ENCODE data around the gene TNK1.

Gene TNK1

DNA sequence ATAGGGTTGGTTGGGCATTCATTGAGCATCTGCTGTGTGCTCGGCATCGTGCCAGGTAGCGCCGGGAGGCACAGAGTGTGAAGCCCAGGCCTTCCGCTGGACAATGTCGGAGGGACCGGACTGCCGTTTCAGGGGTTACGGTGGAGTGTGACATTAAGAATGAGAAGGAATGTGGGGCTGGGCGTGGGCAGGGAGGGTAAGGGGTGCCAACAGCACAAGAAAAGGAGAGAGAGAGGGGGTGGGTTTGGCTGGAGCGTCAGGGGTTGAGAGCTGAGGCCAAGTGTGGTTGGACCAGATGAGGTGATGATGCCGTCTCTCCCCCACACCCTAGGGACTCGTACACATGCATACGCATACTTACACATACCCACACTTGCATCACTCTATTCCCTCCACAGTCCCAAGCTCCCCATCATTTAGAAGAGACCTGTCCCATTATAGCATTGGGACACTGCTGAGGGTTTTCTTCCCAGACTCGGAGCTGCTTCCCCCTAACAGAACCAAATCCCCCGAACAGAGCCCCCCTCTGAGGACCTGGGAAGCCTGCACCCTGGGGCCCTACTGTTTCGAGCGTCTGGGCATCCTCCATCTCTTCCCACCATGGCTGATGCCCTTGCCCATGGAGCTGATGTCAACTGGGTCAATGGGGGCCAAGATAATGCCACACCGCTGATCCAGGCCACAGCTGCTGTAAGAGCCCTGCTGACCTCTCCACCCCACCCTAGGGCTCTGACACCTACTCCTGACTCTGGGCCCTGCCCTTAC is 32.2 kb upstream of the TNK1 start:
- ChIA-PET CTCF (interaction anchor here (0.5 to 18.5 kb wide), 10 partner anchors 12 to 438 kb away, joined by 3 to 314 read pairs (median 4); partner anchors contain the start of genes ACADVL, ACAP1, DLG4 and NEURL4), POLR2A (no interaction called here)
- no peaks in the 10 kb centered on the region for H3K27me3 ChIP-seq (replicated peaks in 2 of 5; ENCODE audit: control insufficient read depth in 4 of 5, insufficient read depth in 5 of 5, low read length in 4 of 5)
- H3K36me3 ChIP-seq (ENCODE audit: control insufficient read depth in 4 of 4, insufficient read depth in 4 of 4, low read length in 3 of 4), result peaks cover 13 to 79% (median 41%) of the 10 kb centered on the region in 4 experiments
- no peaks in the 10 kb centered on the region for H3K9me3 ChIP-seq (ENCODE audit: control extremely low read depth in 1 of 5, control insufficient read depth in 4 of 5, insufficient read depth in 2 of 5, low read depth in 1 of 5, low read length in 4 of 5)
- peaks cover 0 to 31% (median 14%) of the 10 kb centered on the region in 4 experiments for H3K4me1 ChIP-seq (ENCODE audit: control extremely low read depth in 1 of 4, control insufficient read depth in 4 of 4, insufficient read depth in 4 of 4, low read length in 3 of 4)
- no peak overlapping the region for H3K27ac ChIP-seq (ENCODE audit: insufficient read depth in 1 of 2, low read depth in 1 of 2, low read length in 2 of 2, poor library complexity in 1 of 2, severe bottlenecking in 2 of 2)
- DNase-seq, result no peak
- no peak overlapping the region for H3K4me3 ChIP-seq (ENCODE audit: control insufficient read depth in 1 of 7, extremely low read depth in 1 of 7, insufficient read depth in 4 of 7, low read depth in 2 of 7, low read length in 6 of 7)
- 91% methylated on average over 15 of the region's 19 CpGs for WGBS (ENCODE audit: insufficient coverage)

DNA sequence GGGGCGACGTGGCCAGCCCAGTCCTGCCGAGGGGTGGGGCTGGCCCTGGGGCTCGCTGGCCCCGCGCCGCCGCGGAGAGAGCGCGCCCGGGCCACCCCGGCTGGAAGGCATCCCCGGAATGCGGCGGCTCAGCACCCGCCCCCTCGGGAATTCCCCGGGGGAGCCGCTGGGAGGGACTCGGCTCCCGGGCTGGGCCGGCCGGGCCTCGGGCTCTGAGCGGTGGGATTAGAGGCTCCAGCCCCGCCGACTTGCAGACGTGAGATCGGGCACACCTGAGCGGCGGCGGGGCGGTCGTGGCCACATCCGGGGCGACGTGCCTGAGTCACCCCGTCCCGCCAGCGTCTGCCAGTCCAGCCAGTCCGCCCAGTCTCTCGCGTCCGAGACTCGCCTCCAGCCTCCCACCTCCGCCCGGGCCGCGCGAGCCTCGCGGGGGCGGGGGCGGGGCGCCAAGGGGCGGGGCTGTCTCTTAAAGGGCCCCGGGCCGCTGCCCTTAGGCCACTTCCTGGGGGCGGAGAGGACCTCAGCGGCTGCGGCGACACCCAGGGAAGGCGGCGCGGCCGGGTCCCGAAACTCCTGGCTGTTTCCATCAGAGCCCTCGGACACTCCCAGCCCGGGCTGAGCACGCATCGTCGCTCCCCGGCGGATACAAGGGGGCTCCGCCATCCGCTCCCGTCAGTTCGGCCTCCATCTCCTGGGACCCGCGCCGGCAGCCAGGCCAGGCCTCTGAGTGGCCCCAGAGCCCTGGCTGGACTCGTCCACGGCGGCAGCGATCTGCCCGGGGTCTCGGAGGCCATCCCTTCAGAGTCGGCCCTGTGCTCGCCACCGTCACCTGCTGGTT is 29.0 kb upstream of the TNK1 start, which contains the start of gene KCTD11:
TSS of gene KCTD11 (plus strand) at position 498 of the 838 bp plus-strand sequence.
- ChIA-PET CTCF (interaction anchor here (0.7 to 18.5 kb wide), 4 partner anchors 15 to 131 kb away, joined by 3 to 314 read pairs (median 25); partner anchors contain the start of genes ACAP1 and NEURL4), POLR2A (interaction anchor here (1.1 kb wide), 1 partner anchor 16 kb away, joined by 4 read pairs; the partner anchor contains the start of gene ACAP1)
- H3K4me3 ChIP-seq (ENCODE audit: control insufficient read depth in 1 of 7, extremely low read depth in 1 of 7, insufficient read depth in 4 of 7, low read depth in 2 of 7, low read length in 6 of 7), result peak within 1 kb of the TSS in 6 of 7 experiments; percentile 52 to 85 (median 74)
- no peaks in the 10 kb centered on the region for H3K27me3 ChIP-seq (replicated peaks in 2 of 5; ENCODE audit: control insufficient read depth in 4 of 5, insufficient read depth in 5 of 5, low read length in 4 of 5)
- H3K27ac ChIP-seq (ENCODE audit: insufficient read depth in 1 of 2, low read depth in 1 of 2, low read length in 2 of 2, poor library complexity in 1 of 2, severe bottlenecking in 2 of 2), result peak within 1 kb of the TSS in 1 of 2 experiments; percentile 49
- WGBS (ENCODE audit: insufficient coverage), result under 1% methylated on average over 56 of the region's 91 CpGs
- H3K9me3 ChIP-seq (ENCODE audit: control extremely low read depth in 1 of 5, control insufficient read depth in 4 of 5, insufficient read depth in 2 of 5, low read depth in 1 of 5, low read length in 4 of 5), result no peaks in the 10 kb centered on the region
- peaks cover 0 to 35% (median 14%) of the 10 kb centered on the region in 4 experiments for H3K4me1 ChIP-seq (ENCODE audit: control extremely low read depth in 1 of 4, control insufficient read depth in 4 of 4, insufficient read depth in 4 of 4, low read length in 3 of 4)
- peak in 2 of 3 donors; percentile 26 to 57 for DNase-seq
- H3K36me3 ChIP-seq (ENCODE audit: control insufficient read depth in 4 of 4, insufficient read depth in 4 of 4, low read length in 3 of 4), result peaks cover 8 to 47% (median 18%) of the 10 kb centered on the region in 4 experiments

DNA sequence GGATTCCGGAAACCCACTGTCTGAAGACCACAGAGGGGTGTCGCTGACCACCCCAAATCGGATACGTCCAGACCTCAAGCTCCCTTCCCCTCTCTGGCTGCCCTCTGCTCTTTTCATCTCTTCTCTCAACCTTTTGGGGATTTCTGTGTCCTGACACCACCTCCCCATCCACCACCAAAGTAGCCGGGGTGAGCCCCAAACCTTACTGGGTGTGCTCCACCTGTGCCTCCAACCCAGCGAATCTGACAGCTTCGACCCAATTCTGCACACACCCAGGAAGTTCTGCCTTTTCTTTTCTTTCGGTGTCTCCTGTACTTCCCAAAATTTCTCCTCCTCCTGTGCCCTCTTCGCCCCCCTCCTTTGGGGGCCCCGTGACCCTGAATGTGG is 28.4 kb upstream of the TNK1 start:
- ChIA-PET CTCF (interaction anchor here (0.8 to 4.4 kb wide), 3 partner anchors 15 to 209 kb away, joined by 4 to 15 read pairs (median 6); partner anchors contain the start of genes SENP3 and SPEM2), POLR2A (no interaction called here)
- WGBS (ENCODE audit: insufficient coverage), result 24% methylated on average over 9 of the region's 10 CpGs
- Histone ChIP-seq H3K4me1 (ENCODE audit: control extremely low read depth in 1 of 4, control insufficient read depth in 4 of 4, insufficient read depth in 4 of 4, low read length in 3 of 4) (peaks cover 0 to 35% (median 14%) of the 10 kb centered on the region in 4 experiments), H3K36me3 (ENCODE audit: control insufficient read depth in 4 of 4, insufficient read depth in 4 of 4, low read length in 3 of 4) (peaks cover 6 to 41% (median 13%) of the 10 kb centered on the region in 4 experiments), H3K4me3 (ENCODE audit: control insufficient read depth in 1 of 7, extremely low read depth in 1 of 7, insufficient read depth in 4 of 7, low read depth in 2 of 7, low read length in 6 of 7) (peak overlapping the region in 6 of 7 experiments; percentile 52 to 85 (median 74)), H3K9me3 (ENCODE audit: control extremely low read depth in 1 of 5, control insufficient read depth in 4 of 5, insufficient read depth in 2 of 5, low read depth in 1 of 5, low read length in 4 of 5) (no peaks in the 10 kb centered on the region), H3K27ac (ENCODE audit: insufficient read depth in 1 of 2, low read depth in 1 of 2, low read length in 2 of 2, poor library complexity in 1 of 2, severe bottlenecking in 2 of 2) (peak overlapping the region in 1 of 2 experiments; percentile 25), H3K27me3 (replicated peaks in 2 of 5; ENCODE audit: control insufficient read depth in 4 of 5, insufficient read depth in 5 of 5, low read length in 4 of 5) (no peaks in the 10 kb centered on the region)
- DNase-seq, result no peak

DNA sequence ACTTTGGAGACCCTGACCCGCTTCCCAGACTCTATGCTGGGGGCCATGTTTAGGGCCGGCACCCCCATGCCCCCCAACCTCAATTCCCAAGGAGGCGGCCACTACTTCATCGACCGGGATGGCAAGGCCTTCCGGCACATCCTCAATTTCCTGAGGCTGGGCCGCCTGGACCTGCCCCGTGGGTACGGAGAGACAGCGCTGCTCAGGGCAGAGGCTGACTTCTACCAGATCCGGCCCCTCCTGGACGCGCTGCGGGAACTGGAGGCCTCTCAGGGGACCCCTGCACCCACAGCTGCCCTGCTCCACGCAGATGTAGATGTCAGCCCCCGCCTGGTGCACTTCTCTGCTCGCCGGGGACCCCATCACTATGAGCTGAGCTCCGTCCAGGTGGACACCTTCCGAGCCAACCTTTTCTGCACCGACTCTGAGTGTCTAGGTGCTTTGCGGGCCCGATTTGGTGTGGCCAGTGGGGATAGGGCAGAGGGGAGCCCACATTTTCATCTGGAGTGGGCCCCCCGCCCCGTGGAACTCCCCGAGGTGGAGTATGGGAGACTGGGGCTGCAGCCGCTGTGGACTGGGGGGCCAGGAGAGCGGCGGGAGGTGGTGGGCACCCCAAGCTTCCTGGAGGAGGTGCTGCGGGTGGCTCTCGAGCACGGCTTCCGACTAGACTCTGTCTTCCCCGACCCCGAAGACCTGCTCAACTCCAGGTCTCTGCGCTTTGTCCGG is 27.8 kb upstream of the TNK1 start:
- WGBS (ENCODE audit: insufficient coverage), result 94% methylated on average over 30 of the region's 37 CpGs
- Histone ChIP-seq H3K9me3 (ENCODE audit: control extremely low read depth in 1 of 5, control insufficient read depth in 4 of 5, insufficient read depth in 2 of 5, low read depth in 1 of 5, low read length in 4 of 5) (no peaks in the 10 kb centered on the region), H3K4me3 (ENCODE audit: control insufficient read depth in 1 of 7, extremely low read depth in 1 of 7, insufficient read depth in 4 of 7, low read depth in 2 of 7, low read length in 6 of 7) (peak overlapping the region in 3 of 7 experiments; percentile 63 to 85 (median 83)), H3K4me1 (ENCODE audit: control extremely low read depth in 1 of 4, control insufficient read depth in 4 of 4, insufficient read depth in 4 of 4, low read length in 3 of 4) (peaks cover 0 to 35% (median 14%) of the 10 kb centered on the region in 4 experiments), H3K27me3 (replicated peaks in 2 of 5; ENCODE audit: control insufficient read depth in 4 of 5, insufficient read depth in 5 of 5, low read length in 4 of 5) (no peaks in the 10 kb centered on the region), H3K36me3 (ENCODE audit: control insufficient read depth in 4 of 4, insufficient read depth in 4 of 4, low read length in 3 of 4) (peaks cover 5 to 36% (median 10%) of the 10 kb centered on the region in 4 experiments), H3K27ac (ENCODE audit: insufficient read depth in 1 of 2, low read depth in 1 of 2, low read length in 2 of 2, poor library complexity in 1 of 2, severe bottlenecking in 2 of 2) (no peak overlapping the region)
- POLR2A ChIA-PET, result no interaction called here
- DNase-seq, result no peak
- CTCF ChIA-PET, result interaction anchor here (0.8 to 4.4 kb wide), 13 partner anchors 8 to 322 kb away, joined by 3 to 28 read pairs (median 4); partner anchors contain the start of genes SENP3, SPEM2 and TMEM102

DNA sequence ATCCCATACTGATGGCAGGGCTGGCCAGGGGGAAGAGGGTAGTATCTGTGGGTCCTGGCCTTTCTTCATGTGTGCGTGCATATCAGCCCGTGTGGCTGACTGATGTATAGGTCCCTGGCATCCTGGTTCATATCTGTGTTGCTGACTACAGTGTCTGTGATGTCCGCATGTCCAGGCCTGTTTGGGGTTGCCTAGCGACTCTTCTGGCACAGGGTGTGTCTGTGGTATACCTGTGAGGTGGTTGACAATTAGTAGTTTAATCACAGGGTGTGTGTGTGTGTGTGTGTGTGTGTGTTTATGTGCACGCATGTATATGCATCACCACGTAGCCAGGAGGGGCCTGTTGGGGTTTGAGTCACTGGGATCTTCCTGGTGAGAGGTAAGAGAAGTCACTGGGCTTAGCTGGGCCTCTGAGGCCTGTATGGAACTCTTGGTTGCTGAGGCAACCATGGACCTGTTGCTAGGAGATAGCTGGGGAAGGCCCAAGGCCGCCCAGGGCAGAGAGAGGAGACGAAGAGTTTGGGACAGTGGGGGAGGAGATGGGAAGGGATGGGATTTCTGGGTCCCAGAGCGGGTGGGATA is 26.5 kb upstream of the TNK1 start:
- ChIA-PET CTCF (interaction anchor here (0.9 to 4.4 kb wide), 18 partner anchors 8 to 323 kb away, joined by 3 to 28 read pairs (median 4); partner anchors contain the start of genes GPS2, PLSCR3, SENP3 and SPEM2), POLR2A (interaction anchor here (0.5 to 1.2 kb wide), 3 partner anchors 19 to 163 kb away, joined by 3 read pairs; no protein-coding TSS in a partner anchor)
- no peaks in the 10 kb centered on the region for H3K27me3 ChIP-seq (replicated peaks in 2 of 5; ENCODE audit: control insufficient read depth in 4 of 5, insufficient read depth in 5 of 5, low read length in 4 of 5)
- H3K36me3 ChIP-seq (ENCODE audit: control insufficient read depth in 4 of 4, insufficient read depth in 4 of 4, low read length in 3 of 4), result peaks cover 0 to 24% (median 0%) of the 10 kb centered on the region in 4 experiments
- no peak overlapping the region for H3K27ac ChIP-seq (ENCODE audit: insufficient read depth in 1 of 2, low read depth in 1 of 2, low read length in 2 of 2, poor library complexity in 1 of 2, severe bottlenecking in 2 of 2)
- DNase-seq, result no peak
- H3K4me3 ChIP-seq (ENCODE audit: control insufficient read depth in 1 of 7, extremely low read depth in 1 of 7, insufficient read depth in 4 of 7, low read depth in 2 of 7, low read length in 6 of 7), result no peak overlapping the region
- no peaks in the 10 kb centered on the region for H3K9me3 ChIP-seq (ENCODE audit: control extremely low read depth in 1 of 5, control insufficient read depth in 4 of 5, insufficient read depth in 2 of 5, low read depth in 1 of 5, low read length in 4 of 5)
- 80% methylated on average over 4 of the region's 9 CpGs for WGBS (ENCODE audit: insufficient coverage)
- peaks cover 0 to 35% (median 14%) of the 10 kb centered on the region in 4 experiments for H3K4me1 ChIP-seq (ENCODE audit: control extremely low read depth in 1 of 4, control insufficient read depth in 4 of 4, insufficient read depth in 4 of 4, low read length in 3 of 4)

DNA sequence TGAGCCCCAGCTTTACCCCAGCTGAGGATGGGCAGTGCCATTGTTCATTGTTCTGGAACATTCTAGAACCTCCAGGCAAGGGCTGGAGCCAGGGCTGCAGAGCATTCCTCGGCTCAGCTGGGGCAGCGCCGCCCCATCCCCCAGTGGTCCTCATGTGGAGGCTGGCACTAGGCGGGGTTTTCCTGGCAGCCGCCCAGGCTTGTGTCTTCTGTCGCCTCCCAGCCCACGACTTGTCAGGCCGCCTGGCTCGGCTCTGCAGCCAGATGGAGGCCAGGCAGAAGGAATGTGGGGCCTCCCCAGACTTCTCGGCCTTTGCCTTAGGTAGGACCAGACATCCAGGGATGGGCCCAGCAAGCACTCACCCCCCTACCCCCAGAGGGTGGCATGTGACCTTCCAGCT is 25.8 kb upstream of the TNK1 start, which contains the start of gene TMEM95:
TSS of gene TMEM95 (plus strand) at position 104 of the 400 bp plus-strand sequence. CDS start at position 153, 49 bp downstream.
- H3K27ac ChIP-seq (ENCODE audit: insufficient read depth in 1 of 2, low read depth in 1 of 2, low read length in 2 of 2, poor library complexity in 1 of 2, severe bottlenecking in 2 of 2), result no peak within 1 kb of the TSS
- ChIA-PET POLR2A (interaction anchor here (0.7 to 1.2 kb wide), 2 partner anchors 18 to 115 kb away, joined by 3 read pairs; no protein-coding TSS in a partner anchor), CTCF (interaction anchor here (0.8 to 4.4 kb wide), 25 partner anchors 10 to 332 kb away, joined by 3 to 28 read pairs (median 4); partner anchors contain the start of genes GPS2, NEURL4, PLSCR3 and POLR2A)
- no peak for DNase-seq
- no peaks in the 10 kb centered on the region for H3K9me3 ChIP-seq (ENCODE audit: control extremely low read depth in 1 of 5, control insufficient read depth in 4 of 5, insufficient read depth in 2 of 5, low read depth in 1 of 5, low read length in 4 of 5)
- H3K27me3 ChIP-seq (replicated peaks in 2 of 5; ENCODE audit: control insufficient read depth in 4 of 5, insufficient read depth in 5 of 5, low read length in 4 of 5), result no peaks in the 10 kb centered on the region
- no peak within 1 kb of the TSS for H3K4me3 ChIP-seq (ENCODE audit: control insufficient read depth in 1 of 7, extremely low read depth in 1 of 7, insufficient read depth in 4 of 7, low read depth in 2 of 7, low read length in 6 of 7)
- H3K36me3 ChIP-seq (ENCODE audit: control insufficient read depth in 4 of 4, insufficient read depth in 4 of 4, low read length in 3 of 4), result peaks cover 0 to 18% (median 0%) of the 10 kb centered on the region in 4 experiments
- H3K4me1 ChIP-seq (ENCODE audit: control extremely low read depth in 1 of 4, control insufficient read depth in 4 of 4, insufficient read depth in 4 of 4, low read length in 3 of 4), result peaks cover 0 to 30% (median 12%) of the 10 kb centered on the region in 4 experiments
- WGBS (ENCODE audit: insufficient coverage), result 76% methylated on average over 9 of the region's 10 CpGs

All from common myeloid progenitor, CD34-positive (primary cell).